GM12801 (cell line): ENCODE results near the gene TCEAL1.

ENCODE experiments used
- TF ChIP-seq, protein P1 (sequence below): IDR thresholded peaks from one replicate; pipeline ENCODE4 v1.5.1; 2011; ENCODE audit warnings: control low read depth; ENCODE audit not compliant: insufficient read length; ENCODE audit errors: extremely low read depth

The TCEAL1 gene

DNA sequence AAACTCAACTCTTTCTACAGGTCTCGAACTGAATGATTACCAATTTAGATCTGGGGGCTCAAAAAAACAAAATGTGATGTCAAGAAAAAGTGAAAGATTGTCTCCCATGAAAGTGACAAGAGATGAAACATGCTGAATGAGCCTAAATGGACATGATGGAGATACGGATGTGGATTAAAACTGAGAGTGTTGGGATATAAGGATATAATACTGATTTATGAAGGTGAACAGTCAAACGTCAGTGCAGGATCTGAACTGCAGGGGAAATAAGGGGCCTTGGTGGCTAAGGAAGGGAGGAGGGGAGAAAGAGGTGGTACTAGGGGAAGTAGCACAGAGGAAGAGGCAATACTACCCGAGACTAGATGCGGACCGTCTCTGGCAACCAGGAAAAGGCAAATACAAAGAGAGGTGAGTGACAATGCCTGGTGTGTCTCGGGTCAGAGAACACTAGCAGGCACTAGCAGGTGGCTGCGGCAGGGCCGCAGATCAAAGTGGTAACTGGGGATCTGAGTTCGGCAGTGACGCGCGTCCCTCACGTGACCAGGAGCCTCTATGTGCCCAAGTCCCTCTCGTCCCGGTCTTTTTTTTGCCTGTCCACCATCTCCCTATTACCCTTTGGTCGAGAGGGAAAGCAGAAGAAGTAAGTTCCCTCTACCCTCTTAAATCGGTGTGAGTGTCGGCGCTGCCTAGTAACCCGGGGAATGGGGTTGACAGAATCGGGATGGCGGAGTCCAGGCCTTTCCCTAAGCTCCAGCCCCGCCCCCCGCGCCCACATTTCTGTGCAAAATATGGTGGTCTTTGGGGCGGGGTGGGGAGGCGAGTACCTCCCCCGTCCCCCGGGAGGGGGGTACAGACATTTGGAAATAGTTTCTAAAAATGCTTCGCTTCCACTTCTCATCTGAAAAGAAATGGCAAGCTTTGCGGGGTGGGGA lies at the start of gene TCEAL1:
Gene TCEAL1, plus strand, starts transcription at position 590 of the 932 bp plus-strand sequence. CDS start 942 bp downstream, outside the sequence.
- TF ChIP-seq, protein P1, sequence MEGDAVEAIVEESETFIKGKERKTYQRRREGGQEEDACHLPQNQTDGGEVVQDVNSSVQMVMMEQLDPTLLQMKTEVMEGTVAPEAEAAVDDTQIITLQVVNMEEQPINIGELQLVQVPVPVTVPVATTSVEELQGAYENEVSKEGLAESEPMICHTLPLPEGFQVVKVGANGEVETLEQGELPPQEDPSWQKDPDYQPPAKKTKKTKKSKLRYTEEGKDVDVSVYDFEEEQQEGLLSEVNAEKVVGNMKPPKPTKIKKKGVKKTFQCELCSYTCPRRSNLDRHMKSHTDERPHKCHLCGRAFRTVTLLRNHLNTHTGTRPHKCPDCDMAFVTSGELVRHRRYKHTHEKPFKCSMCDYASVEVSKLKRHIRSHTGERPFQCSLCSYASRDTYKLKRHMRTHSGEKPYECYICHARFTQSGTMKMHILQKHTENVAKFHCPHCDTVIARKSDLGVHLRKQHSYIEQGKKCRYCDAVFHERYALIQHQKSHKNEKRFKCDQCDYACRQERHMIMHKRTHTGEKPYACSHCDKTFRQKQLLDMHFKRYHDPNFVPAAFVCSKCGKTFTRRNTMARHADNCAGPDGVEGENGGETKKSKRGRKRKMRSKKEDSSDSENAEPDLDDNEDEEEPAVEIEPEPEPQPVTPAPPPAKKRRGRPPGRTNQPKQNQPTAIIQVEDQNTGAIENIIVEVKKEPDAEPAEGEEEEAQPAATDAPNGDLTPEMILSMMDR, result no peak

DNA sequence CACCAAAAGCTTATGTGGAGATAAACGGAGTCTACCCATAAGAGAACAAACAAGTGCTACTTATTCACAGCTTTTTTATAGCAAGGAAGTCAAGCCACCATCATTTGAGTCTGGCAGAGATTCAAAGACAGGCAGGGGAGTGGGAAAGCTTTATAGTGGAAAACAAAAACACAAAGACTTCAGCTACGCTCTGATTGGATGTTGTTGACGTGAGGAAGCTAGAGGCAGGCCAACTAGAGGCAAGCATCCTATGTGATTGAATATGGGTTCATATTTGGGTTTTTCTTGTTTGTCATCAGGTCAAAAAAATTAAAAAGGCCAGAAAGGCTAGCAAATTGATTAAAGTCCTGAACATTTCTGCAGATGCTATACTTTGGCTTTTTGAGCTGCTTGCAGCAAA lies 44.2 kb upstream of the TCEAL1 start:
- TF ChIP-seq, protein P1, result no peak

- TF ChIP-seq, protein P1, result no peak
Measured at GRCh38 chrX:103585411-103586313, 43.1 kb upstream of the TCEAL1 start, which contains the start of gene TCEAL4. Gene TCEAL4, plus strand, starts transcription at chrX:103585515. Its CDS starts 1,161 bp downstream, at chrX:103586676.

DNA sequence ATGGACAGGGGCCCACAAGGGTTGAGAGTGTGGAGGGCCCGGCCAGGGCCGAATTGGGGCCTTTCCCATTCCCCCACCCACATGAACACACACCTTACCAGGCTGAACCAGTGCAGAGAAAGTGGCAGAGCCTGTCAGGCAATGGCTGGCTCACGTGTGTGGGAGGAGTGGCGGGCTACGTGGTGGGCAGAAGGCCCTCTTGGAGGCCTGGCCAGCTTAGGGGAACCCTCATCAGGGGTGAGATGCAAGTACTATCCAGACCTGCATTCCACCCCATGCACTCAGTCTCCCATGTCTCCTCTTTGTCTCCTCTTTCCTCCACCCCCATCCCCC lies 42.5 kb upstream of the TCEAL1 start:
- TF ChIP-seq, protein P1, result no peak

DNA sequence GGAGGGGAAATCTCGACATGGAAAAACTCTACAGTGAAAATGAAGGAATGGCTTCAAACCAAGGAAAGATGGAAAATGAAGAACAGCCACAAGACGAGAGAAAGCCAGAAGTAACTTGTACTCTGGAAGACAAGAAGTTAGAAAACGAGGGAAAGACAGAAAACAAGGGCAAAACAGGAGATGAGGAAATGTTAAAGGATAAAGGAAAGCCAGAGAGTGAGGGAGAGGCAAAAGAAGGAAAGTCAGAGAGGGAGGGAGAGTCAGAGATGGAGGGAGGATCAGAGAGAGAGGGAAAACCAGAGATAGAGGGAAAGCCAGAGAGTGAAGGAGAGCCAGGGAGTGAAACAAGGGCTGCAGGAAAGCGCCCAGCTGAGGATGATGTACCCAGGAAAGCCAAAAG lies 42.1 kb upstream of the TCEAL1 start:
- TF ChIP-seq, protein P1, result no peak

DNA sequence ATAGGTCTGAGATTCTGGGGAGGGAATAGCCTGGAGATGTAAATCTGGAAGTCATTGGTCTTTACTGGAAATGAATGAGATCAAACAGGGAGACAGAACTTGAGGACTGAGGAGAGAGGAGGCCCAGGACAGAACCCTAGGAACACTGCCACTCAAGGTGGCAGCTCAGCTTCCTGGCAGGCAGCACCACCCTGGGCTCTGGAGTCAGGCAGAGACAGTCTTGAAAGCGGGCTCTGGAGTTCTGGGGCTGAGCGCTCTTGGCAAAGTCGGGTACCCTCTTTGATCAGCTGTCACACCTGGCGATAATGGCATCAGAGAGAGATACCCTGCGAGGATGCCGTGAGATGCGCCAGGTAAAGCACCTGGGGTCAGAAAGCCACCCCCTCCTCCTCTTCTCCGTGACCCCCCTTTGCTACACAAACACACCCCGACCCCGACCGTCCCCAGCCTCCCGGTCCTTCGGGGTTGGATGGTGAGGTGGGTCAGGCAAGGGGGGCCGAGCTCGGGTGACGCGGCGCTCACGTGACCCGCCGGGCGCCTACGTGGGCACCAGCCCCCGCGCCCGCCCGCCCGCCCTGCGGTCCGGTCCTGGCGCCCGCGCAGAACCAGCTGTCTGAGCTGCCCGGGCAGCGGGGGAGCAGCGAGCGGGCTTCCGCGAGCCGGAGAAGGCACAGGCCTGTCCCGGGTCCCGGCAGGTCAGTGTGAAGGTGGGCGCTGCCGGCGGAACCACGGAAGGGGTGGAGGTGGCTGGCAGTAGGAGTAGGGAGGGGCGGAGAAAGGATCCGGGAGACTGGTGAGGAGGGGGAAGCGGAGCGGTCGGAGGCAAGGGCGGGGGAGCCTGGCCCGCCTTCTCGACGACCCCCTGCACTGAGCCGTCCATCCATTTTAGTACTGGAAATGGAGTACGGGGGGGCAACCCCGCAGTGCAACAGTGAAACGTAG lies 21.1 kb upstream of the TCEAL1 start, which contains the start of gene TCEAL3:
Gene TCEAL3, plus strand, starts transcription at position 600 of the 942 bp plus-strand sequence. CDS start 1,102 bp downstream, outside the sequence.
- TF ChIP-seq, protein P1, result no peak
